GM12801 (cell line): ENCODE results near the gene CDC42EP4.

Source experiments
- TF ChIP-seq, protein P1 (sequence below): IDR thresholded peaks from one replicate; pipeline ENCODE4 v1.5.1; 2011; ENCODE audit warnings: control low read depth; ENCODE audit not compliant: insufficient read length; ENCODE audit errors: extremely low read depth

The CDC42EP4 gene

DNA sequence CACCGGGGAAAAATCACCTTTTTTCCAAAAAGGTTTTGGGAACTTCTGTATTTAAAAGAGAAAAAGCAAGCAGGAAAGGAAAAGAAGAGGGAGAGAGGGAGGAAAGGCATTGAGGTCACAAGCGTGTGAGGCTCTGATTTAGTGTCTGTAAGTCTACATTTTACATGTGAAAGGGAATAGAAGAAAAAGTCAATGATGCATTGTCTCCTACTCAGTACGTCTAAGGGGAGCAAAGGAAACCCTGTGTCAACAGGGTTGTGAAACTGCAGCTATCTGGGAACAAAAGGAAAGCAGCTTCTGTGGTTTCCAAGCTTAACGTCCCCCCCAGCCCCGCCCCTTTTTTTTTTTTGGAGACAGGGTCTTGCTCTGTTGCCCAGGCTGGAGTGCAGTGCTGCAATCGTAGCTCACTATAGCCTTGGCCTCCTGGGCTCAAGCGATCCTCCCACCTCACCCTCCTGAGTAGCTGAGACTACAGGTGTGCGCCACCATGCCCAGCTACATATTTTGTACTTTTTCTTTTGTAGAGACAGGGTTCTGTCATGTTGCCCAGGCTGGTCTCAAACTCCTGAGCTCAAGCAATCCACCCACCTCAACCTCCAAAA lies 1.8 kb upstream of the CDC42EP4 start:
- TF ChIP-seq, protein P1, sequence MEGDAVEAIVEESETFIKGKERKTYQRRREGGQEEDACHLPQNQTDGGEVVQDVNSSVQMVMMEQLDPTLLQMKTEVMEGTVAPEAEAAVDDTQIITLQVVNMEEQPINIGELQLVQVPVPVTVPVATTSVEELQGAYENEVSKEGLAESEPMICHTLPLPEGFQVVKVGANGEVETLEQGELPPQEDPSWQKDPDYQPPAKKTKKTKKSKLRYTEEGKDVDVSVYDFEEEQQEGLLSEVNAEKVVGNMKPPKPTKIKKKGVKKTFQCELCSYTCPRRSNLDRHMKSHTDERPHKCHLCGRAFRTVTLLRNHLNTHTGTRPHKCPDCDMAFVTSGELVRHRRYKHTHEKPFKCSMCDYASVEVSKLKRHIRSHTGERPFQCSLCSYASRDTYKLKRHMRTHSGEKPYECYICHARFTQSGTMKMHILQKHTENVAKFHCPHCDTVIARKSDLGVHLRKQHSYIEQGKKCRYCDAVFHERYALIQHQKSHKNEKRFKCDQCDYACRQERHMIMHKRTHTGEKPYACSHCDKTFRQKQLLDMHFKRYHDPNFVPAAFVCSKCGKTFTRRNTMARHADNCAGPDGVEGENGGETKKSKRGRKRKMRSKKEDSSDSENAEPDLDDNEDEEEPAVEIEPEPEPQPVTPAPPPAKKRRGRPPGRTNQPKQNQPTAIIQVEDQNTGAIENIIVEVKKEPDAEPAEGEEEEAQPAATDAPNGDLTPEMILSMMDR = no peak

DNA sequence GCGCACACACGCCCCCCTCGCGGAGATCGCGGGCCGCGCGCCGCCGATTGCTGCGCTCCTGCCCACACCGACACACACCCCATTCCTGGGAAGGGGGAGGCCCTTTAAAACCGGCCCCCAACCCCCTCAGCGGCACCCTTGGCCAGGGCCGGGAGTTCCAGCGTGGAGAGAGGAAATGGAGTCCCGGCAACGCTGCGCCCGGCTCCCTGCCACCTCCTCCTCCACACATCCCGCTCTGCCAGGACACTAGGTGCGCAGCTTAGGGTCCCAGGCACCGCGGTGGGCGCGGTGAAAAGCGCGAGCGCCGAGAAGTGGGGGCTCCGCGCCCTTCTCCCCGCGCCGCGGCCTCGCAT lies 397 bp downstream of the CDC42EP4 start:
- TF ChIP-seq, protein P1 = no peak

DNA sequence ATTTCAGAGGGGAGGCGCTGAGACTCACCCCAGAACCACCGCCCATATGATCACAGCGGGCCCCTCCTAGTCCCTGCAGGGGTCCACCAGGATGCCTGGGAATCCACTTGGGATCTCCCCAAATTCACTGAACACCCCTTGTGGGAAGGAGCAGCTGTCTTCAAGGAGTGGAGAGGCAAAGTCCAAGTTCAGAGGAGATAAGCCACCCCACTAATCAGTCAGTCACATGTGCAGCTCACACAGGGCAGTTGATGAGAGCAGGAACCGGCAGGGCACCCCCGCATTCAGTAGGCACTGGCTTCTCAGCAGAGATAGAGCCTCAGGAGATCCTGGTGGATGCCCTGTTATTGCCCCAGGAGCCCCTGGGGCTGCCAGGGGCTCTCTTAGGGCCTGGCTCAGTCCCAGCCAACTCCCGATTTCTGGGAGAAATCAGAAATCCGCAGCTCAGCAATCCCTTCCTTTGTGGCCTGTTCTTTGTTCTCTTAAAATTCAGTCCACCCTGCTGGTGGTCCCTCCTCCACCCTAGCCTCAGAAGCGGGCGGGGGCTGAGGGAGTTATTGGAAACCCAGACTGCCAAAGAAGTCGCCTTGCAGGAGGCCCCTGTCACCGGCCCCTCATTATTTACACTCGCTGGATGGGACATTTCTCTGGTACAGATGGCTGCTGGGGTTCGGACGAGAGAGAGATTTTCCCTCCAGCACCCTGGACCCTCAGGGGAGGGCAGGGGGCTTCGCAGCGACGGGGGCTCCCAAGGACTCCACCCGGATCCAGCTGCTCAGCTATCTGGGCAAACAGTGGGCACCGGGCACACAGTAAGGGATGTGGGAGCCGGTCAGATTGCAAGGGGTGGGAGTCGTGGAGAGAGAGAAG lies 1.8 kb downstream of the CDC42EP4 start:
- TF ChIP-seq, protein P1 = no peak

DNA sequence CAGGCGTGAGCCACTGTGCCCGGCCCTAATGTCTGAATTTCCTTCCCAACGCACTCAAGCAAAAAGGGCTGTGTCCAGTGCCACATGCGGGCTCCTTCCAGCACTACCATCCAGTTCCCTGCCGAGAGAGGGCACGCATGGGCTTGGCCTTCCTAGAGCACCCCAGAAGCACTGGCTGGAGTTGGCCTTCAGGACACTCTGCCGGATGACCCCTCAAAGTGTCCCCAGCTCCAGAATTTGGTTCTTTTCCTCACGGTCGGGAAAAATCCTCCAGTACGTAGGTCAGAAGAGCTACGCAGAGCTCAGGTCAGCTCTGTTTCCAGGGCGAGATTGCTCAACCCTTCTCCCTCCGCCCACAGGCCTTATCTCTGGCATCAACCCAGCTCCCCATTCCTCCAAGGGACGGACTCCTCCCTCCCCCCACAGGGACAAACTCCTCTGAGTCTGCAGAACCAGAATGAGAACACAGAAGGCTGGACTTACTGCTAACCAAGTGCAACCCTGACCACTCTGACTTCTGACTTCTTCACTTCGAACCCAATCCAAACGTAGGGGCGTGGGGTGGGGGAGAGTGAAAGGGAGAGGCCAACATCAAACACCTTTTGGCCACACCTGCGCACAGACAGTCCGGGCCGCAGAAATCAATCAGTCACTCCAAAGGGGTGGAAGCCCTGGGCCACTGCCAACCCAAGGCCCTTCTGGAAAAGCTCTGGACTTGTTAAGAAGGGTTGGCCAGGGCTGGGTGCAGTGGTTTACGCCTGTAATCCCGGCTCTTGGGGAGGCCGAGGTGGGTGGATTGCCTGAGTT lies 3.6 kb downstream of the CDC42EP4 start:
- TF ChIP-seq, protein P1 = no peak

DNA sequence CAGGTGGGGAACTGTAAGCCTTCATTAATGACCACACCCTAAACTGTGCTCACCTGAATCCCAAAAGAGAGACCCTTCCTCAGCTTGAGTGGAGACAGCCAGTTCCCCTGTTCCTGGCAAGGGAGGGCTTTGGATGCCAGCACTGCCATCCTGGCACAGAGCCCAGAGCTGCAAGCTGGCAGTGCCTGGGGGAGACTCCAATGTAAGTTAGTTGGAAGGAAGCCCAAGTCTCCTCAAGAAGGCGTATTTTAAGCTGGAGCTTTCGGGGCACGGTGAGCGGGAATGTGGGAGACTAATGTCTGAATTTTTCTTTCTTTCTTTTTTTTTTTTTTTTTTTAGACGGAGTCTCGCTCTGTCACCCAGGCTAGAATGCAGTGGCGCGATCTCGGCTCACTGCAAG lies 4.7 kb downstream of the CDC42EP4 start:
- TF ChIP-seq, protein P1 = no peak

DNA sequence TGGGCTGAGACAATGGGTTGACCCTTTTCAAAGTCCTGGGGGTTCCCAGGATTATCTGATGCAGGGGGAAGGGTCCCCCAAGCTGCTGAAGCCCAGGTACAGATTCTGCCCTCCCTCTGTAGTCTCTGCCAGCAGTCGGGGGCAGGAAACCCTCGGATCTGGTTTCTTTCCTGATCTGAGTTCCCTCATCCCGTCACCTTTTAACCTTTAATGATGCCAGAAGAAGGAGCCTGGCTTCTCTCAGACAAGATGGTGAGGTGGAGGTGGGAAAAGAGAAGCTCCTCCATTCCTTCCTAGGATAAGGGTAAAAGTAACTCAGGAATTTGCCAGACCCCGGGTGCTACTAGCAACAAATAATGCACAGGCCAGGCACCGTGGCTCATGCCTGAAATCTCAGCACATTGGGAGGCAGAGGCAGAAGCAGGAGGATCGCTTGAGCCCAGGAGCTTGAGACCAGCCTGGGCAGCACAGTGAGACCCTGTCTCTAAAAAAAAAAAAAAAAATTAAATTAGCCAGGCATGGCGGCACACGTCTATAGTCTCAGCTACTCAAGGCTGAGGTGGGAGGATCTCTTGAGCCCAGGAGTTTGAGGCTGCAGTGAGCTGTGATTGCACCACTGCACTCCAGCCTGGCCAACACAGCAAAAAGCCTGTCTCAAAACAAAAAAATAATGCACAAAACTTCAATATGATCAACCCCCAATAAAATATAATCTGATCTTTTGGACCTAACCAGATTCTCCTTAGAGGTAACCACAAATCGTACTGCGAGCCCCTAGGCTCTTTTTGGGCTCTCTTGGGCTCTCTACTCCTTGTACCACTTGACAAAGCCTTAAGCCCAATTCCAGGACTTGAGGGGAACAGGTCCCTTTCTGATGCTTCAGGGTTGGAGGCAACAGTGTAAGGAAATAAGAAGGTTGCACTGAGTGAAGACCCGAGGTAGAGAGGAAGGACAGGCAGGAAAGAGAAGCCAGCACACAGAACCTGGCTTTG lies 5.7 kb downstream of the CDC42EP4 start:
- TF ChIP-seq, protein P1 = no peak
